ENCODE data around the gene SLC7A4.

- TF ChIP-seq CTCF (IDR thresholded peaks at IDR 0.05; ENCODE audit: borderline replicate concordance, extremely low read depth, low read length, poor library complexity, severe bottlenecking) (no peak), EZH2 (IDR thresholded peaks at IDR 0.05; ENCODE audit: borderline replicate concordance, low read depth, low read length, severe bottlenecking) (no peak)
Observed at GRCh38 chr22:21080435-21081137, 48.2 kb upstream of the SLC7A4 start.

All from DND-41 (cell line).